HG02798 (cell line): ENCODE results near the gene PGM5.

ENCODE experiments used
- ATAC-seq: cut with Tn5 transposase; IDR thresholded peaks from one replicate; pipeline ENCODE4 v1.9.1; 2021; ENCODE audit warnings: mild to moderate bottlenecking; ENCODE audit not compliant: unreplicated experiment, poor library complexity

The PGM5 gene

DNA sequence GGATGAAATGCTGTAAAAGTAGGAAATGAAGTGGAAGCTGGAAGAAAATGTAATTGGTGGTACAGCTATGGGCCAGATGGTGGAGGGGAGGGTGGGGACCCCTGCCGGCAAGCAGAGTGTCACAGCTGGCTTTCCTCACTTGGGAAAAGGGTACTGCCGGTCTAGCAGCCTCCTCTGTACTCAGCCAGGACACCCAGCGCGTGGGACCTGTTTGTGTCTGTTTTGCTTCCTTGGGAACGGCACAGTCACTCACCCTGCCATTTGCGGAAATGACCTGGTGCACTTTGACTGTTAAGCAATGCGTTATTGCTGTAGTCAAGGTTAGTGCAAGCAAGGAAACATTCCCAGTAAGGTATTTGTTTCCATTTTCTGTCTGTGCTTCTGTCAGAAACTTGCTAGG lies 174.2 kb downstream of the PGM5 start:
- ATAC-seq: no peak

GRCh38 chr9:68532131-68532530 lies 175.7 kb downstream of the PGM5 start:
- no peak for ATAC-seq

GRCh38 chr9:68533678-68534077 lies 177.3 kb downstream of the PGM5 start:
- no peak for ATAC-seq

DNA sequence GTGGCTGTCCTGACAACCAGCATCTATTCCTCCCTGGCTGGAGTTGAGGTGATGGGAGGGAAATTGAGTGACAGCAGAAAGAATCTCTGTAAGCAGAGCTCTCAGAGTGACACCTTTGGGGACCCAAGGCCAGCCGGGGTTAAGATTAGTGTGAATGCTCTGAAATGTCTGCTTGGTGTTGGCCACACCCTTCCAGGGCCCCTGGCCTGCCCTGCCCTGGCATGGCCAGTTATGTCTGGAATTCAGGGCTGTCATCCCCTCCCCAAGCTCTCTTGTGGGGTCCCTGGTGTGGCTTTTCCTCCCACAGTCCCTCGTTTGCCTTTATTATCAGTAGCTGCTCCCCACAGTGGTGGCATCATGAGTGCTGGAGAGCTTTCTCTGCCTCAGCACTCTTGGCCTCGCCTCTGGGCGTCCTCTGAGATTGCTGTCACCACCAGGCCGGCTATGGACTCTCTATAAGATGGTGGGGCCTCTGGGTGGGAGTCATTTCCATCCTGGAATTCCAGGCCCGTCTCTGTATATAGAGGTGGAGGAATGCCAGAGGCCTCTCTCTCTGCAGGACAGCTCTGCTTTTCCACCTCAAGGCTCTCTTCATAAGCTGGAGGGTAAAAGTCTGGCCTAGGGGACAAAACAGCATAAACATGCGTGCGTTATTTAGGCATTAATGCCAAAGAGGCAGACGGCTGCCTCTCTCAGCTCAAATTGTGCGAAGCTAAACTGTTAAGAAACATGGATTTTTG lies 180.6 kb downstream of the PGM5 start:
- no peak for ATAC-seq

- no peak for ATAC-seq
Observed at GRCh38 chr9:68537616-68537880, 181.1 kb downstream of the PGM5 start.

GRCh38 chr9:68538200-68538599 lies 181.8 kb downstream of the PGM5 start:
- no peak for ATAC-seq

DNA sequence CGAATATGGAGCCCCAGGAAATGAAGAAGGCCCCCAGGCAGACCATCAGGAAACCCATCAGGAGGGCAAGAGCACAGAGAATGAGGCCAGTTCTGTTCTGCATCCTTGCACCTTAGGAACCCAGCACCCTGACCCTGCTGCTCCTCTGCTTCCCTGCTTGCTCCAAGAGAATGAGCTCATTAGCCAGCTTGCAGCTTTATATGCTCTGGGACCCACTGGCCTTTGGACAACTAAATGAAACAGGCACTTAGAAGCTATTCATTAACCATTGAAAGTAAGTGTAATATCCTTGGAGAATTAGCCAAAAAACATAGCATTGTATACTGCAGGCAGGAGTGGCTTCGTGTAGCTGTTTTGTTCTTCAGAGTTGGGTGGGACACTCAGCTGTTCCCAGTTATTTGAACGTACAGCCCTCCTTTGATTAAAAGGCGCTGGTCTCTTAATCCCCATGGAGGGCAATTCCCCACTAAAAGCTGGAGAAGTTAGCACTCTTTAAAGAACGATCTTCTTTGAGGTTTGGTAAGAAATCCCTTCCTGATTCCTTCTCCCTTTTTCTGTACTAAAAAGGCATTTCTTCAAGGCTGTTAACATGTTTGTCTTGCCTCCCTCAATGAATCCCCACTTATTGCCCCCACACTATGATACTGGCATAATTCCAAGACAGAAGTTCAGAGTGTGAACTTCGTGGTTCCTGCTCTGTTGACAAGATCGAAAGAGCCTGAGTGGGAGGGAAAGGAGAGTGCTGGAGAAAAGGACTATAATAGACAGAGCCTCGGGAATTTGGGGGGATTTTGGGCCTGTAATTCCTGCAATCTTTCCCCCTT lies 184.5 kb downstream of the PGM5 start, which contains the start of gene TMEM252:
TSS of gene TMEM252 (minus strand) at position 172 of the 824 bp plus-strand sequence. CDS start at position 103, 69 bp downstream.
- ATAC-seq: no peak

GRCh38 chr9:68541568-68541967 lies 185.2 kb downstream of the PGM5 start:
- no peak for ATAC-seq

GRCh38 chr9:68545033-68545705 lies 188.8 kb downstream of the PGM5 start:
- peak; percentile 48 for ATAC-seq

DNA sequence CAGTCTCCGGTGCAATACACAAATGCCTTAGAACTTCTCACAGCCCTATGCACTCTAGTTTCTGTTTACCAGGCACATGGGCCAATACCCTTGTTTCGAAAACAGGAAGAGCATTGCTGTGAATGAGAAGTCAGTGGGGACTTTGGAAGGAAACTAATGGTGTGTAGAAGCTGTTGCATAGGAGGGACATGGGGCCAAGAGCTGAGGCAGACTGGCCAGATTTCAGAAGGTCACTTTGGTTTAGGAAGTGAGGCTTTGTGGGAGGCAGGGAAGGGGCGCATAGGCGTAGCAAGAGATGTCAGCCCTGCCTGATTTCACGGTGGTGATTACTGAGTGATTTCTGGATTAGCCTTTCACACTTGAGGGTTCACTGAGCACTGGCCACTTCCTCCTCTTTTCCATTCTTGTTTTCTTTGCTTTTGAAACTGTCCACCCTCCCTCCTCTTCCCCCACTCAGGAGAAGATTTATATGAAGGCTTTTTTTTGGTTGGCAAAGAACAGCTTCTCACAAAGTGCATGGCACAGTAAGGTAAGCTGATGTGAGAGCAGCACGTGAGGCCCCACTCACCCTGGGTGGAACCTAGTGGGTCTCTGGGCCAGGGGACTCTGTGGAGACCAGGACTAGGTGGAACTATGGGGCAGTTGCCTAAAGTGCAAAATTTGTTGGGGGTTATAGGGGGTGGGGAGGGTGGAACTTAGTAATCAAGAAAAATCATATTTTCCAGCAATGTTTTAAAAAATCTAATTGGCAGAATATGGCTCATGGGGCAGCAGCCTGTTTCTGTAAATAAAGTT lies 190.4 kb downstream of the PGM5 start:
- ATAC-seq: peak; percentile 83

DNA sequence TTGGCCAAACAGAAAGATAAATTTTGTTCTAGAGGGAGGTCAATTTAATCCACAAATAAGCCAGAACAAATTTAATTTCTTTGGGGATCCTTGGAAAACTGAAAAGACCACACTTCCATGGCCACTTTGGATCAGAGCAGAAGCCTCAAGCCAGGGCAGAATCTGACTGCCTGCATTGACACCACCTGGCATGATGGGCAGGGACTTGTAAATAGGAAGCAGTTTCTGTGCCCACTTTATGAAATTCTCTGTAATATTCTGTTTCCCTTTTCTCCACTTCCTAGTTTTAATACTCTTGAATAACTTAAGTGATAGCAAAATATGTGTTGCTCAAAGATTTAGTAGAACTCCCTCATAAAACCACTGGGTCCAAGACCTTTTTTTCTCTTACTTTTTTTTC lies 191.0 kb downstream of the PGM5 start:
- no peak for ATAC-seq

GRCh38 chr9:68548241-68548640 lies 191.8 kb downstream of the PGM5 start:
- no peak for ATAC-seq

DNA sequence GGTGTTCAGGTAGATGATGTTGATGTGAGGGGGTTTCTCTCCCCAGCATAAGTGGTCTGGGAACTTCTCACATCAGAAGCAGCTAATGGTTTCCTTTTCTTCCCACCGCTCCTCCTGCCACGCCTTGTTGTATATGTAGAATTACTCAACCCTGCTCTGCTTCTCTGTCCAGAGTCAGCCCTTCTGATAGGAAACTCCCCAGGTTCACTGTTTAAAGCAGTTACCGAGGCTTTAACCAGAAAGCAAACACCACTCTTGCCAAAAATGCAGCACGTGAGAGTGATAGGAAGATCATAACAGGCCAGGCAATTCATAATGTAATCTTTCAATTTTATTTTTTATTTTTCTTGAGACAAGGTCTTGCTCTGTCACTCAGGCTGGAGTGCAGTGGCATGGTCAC lies 194.8 kb downstream of the PGM5 start:
- no peak for ATAC-seq

DNA sequence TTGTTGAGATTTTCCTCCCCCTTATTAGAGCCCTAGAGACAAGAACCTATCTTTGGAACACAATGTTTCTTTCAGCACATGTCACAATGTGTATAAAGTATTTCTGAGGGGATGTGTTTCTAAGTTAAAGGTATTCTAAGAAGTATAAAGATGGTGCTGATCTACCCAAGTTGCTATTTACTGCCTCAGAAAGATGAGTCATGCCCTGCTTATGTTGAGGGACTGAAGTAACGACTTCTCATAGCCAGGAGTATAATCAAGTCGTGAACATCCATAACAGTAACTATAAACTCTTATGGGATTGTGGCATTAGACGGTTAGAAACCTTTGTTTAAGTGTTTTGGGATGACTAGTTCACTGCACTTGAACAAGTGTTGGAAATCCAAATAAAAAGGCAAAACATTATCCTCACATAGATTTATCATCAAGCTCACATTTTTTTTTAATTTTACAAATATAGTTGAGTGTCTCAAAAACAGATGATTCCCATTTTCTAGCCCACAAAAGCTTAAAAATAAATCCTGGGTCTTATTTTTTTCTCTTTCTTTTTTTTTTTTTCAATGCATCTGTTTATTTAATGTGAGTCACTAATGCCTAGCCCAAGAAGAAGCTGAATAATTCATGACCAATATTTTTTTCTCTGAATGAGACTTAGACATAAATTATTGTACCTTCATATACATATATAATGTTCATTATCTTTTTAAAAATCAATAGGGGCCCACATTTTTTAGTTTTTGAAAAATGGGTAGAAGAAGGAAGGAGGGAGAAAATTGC lies 196.5 kb downstream of the PGM5 start:
- ATAC-seq: no peak

GRCh38 chr9:68555437-68556150 lies 199.2 kb downstream of the PGM5 start:
- ATAC-seq: no peak

DNA sequence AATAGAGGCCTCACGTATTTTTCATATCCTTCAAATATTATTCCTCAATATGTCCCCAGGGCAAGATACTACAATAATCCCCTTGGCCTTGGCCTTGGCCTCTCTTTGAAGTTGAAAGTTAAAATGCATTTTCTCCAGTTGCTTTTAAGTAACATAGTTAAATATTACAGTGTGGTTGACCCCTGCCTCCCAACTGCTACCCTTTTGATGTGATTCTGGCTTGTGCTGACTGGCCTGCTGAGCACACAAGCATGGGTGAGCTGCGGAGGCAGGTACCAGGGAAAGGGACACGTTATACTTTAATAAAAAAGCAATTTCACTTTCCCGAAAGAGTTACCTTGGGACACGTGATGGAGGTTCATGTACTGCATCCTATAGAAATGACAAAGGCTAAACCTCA lies 202.1 kb downstream of the PGM5 start:
- no peak for ATAC-seq

GRCh38 chr9:68560071-68560844 lies 203.8 kb downstream of the PGM5 start:
- ATAC-seq: no peak

DNA sequence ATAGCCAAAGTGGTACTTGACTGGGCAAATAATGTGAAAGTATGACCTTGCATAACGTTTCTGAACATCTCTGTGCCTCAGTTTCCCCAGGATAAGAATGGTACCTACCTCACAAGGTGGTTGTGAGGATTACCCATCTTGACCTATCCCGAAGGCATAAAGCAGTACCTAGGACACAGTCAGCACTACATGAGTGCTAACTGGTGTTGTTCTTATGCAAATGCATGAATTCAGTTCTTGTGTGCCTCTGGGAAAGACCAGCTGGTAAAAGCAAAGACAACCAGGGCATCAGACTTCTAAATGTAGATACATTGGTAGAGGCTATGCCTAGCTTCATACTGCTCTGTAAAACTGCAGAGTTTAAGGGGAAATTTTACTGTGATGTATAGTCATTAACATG lies 206.1 kb downstream of the PGM5 start:
- no peak for ATAC-seq
